PC-3 (cell line): ENCODE results near the gene UBE2D3. TPM values are rescaled to one million over a fixed set of nuclear protein-coding genes. Genes with fewer than 3 reads are reported as not detected.

ENCODE experiments used
- ATAC-seq: fragments of 200-7000 bp; cut with Tn5 transposase; 2 replicates; pipeline ENCODE4 v1.9.1; 2020; ENCODE audit warnings: mild to moderate bottlenecking, moderate library complexity
- BruUV-seq: library from RNA; stranded (reverse); fragments of 400-500 nt; replicated peaks from 2 replicates; lab custom pipeline; 2021; lab: Mats Ljungman, UMichigan
- CTCF ChIA-PET: fragments of 300-600 bp; sonication (Branson Sonifier 250); formaldehyde crosslinking; loops from one replicate; lab custom pipeline; 2022; ENCODE audit warnings: antibody characterized with exemption; lab: Charles Lee
- POLR2A ChIA-PET: fragments of 300-600 bp; sonication (Branson Sonifier 250); formaldehyde crosslinking; loops from one replicate; lab custom pipeline; 2022; ENCODE audit warnings: antibody characterized with exemption; ENCODE audit not compliant: unreplicated experiment; lab: Charles Lee
- DNase-seq: peaks from one replicate; pipeline ENCODE4 v3.0.0-alpha.2; 2015
- H2AFZ ChIP-seq: fragments of 300-600 bp; sonication (generic); 2 replicates; pipeline ENCODE4 v1.6.0; 2016; ENCODE audit warnings: antibody characterized with exemption, low read length
- H3F3A ChIP-seq: fragments of 300-600 bp; sonication (generic); one replicate; pipeline ENCODE4 v1.6.0; 2017; ENCODE audit warnings: antibody characterized with exemption, low read length, control low read depth, mild to moderate bottlenecking; ENCODE audit not compliant: unreplicated experiment
- H3K27ac ChIP-seq: fragments of 300-600 bp; sonication (generic); 2 replicates; pipeline ENCODE4 v1.5.1; 2016; ENCODE audit warnings: mild to moderate bottlenecking, low read length
- H3K27me3 ChIP-seq: fragments of 300-600 bp; sonication (generic); 2 replicates; pipeline ENCODE4 v1.6.1; 2016; ENCODE audit warnings: low read length, mixed read lengths
- H3K36me3 ChIP-seq: fragments of 300-600 bp; sonication (generic); 2 replicates; pipeline ENCODE4 v1.6.1; 2016; ENCODE audit warnings: low read depth, mixed run types, low read length, mixed read lengths
- H3K4me1 ChIP-seq: fragments of 300-600 bp; sonication (generic); 2 replicates; pipeline ENCODE4 v1.5.1; 2016; ENCODE audit warnings: low read length; ENCODE audit not compliant: insufficient read depth
- H3K4me2 ChIP-seq: fragments of 300-600 bp; sonication (generic); 2 replicates; pipeline ENCODE4 v1.6.0; 2016; ENCODE audit warnings: low read length
- H3K4me3 ChIP-seq: fragments of 300-600 bp; sonication (generic); 2 replicates; pipeline ENCODE4 v1.5.1; 2016; ENCODE audit warnings: mild to moderate bottlenecking, low read length, mixed read lengths
- H3K79me2 ChIP-seq: fragments of 300-600 bp; sonication (generic); 2 replicates; pipeline ENCODE4 v1.6.1; 2017; ENCODE audit warnings: low read length, mixed read lengths
- H3K9ac ChIP-seq: fragments of 300-600 bp; sonication (generic); 2 replicates; pipeline ENCODE4 v1.6.0; 2016; ENCODE audit warnings: mild to moderate bottlenecking, low read length
- H3K9me2 ChIP-seq: fragments of 300-600 bp; sonication (generic); replicated peaks from 2 replicates; pipeline ENCODE4 v1.6.1; 2016; ENCODE audit warnings: mixed run types, low read length, mixed read lengths
- H3K9me3 ChIP-seq: fragments of 300-600 bp; sonication (generic); 2 replicates; pipeline ENCODE4 v1.6.1; 2016; ENCODE audit warnings: low read length, mixed read lengths
- H4K20me1 ChIP-seq: fragments of 300-600 bp; sonication (generic); 2 replicates; pipeline ENCODE4 v1.6.1; 2016; ENCODE audit warnings: low read length, mixed read lengths
- CTCF ChIP-seq: fragments of 300-600 bp; sonication (generic); conservative IDR thresholded peaks from 2 replicates; pipeline ENCODE4 v1.5.1; 2017; ENCODE audit warnings: antibody characterized with exemption, low read depth, mild to moderate bottlenecking, low read length
- EZH2 ChIP-seq: fragments of 300-600 bp; sonication (generic); IDR thresholded peaks from one replicate; pipeline ENCODE4 v1.6.1; 2017; ENCODE audit warnings: antibody characterized with exemption, mild to moderate bottlenecking, low read length; ENCODE audit not compliant: unreplicated experiment
- EZH2phosphoT487 ChIP-seq: fragments of 300-600 bp; sonication (generic); IDR thresholded peaks from 2 replicates; pipeline ENCODE4 v1.6.1; 2018; ENCODE audit warnings: mild to moderate bottlenecking, antibody characterized with exemption, low read length, borderline replicate concordance
- intact Hi-C: fragments of 100-400 bp; cut with micrococcal nuclease; formaldehyde crosslinking; loops from 2 replicates; pipeline ENCODE4 v1.9.0; 2023
- total RNA-seq: library from RNA; depleted of rRNA; stranded (reverse); fragments of >200 nt; gene quantifications from 2 replicates; pipeline ENCODE4 v1.2.3, GENCODE V29; 2014

The UBE2D3 gene
- total RNA-seq, 1 experiment from 2014 or later, result 435 TPM

DNA sequence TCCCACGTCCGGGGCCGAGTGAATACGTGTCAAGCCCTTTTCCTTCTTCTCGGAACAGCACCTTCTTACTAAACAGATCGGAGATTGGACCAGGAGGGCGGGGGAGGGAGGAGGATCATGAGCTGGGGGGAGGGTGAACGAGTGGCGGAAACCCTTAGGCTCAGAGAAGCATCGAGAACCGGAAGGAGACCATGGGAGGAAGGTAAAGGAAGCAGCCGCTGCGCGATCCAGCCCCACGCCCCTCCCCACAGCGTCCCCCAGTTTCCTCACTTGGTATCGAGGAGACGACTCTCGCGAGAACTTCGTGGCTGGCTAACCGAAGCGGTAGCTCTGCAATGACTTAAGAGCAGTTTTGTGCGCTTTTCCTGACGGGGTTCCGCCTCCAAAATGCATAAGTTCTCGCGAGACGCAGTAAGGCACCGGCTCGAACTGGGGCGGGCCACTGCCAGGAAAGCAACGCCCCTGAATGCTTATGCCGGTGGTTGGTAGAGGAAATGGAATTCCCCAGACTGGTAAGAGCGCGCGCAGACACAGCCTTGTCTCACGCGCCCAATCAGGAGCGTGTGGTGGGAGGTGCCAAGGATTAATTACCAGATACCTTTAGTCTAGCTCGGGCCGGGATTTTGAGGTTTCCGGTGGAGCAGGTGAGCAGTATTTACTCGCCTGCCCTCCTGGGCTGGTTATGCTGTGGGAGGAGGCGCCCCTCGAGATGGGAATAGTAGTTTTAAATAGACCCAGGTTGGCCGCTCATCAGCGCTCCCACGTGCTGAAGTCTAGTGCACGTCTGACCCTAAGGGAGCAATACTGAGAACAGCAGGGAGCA, 534 bp upstream of the UBE2D3 start:
- Histone ChIP-seq H3K9me2 (no peaks in the 10 kb centered on the region), H3K36me3 (peaks cover 27% of the 10 kb centered on the region), H3K4me3 (peak overlapping the region; percentile 93), H3K79me2 (peaks cover 54% of the 10 kb centered on the region), H3F3A (no peaks in the 10 kb centered on the region), H3K27me3 (no peaks in the 10 kb centered on the region), H3K4me2 (peak overlapping the region; percentile 96), H4K20me1 (peaks cover 34% of the 10 kb centered on the region), H3K27ac (peak overlapping the region; percentile 99), H3K9ac (peak overlapping the region; percentile 100), H3K9me3 (no peaks in the 10 kb centered on the region), H3K4me1 (peaks cover 23% of the 10 kb centered on the region), H2AFZ (peak overlapping the region; percentile 83)
- ATAC-seq (peak; percentile 81), DNase-seq (peak; percentile 99)
- no TSS peak for BruUV-seq
- TF ChIP-seq CTCF (no peak), EZH2 (no peak), EZH2phosphoT487 (no peak)
- CTCF ChIA-PET, result interaction anchor here (0.8 to 1.2 kb wide), 2 partner anchors 41 to 207 kb away, joined by 3 to 4 read pairs; no protein-coding TSS in a partner anchor
- intact Hi-C loops, result loop anchor here (1.0 to 10.0 kb wide), 4 partner anchors 179 to 393 kb away; partner anchors contain the start of gene BDH2
- POLR2A ChIA-PET, result interaction anchor here (0.6 to 1.1 kb wide), 9 partner anchors 8 to 1455 kb away, joined by 3 to 24 read pairs (median 4); no protein-coding TSS in a partner anchor

- H3K9ac ChIP-seq, result peak overlapping the region; percentile 100
- peaks cover 26% of the 10 kb centered on the region for H3K4me1 ChIP-seq
- no peaks in the 10 kb centered on the region for H3K27me3 ChIP-seq
- intact Hi-C loops, result loop anchor here (10.0 kb wide), 2 partner anchors 269 to 391 kb away; partner anchors contain the start of gene BDH2
- BruUV-seq, result TSS peak; percentile 34
- peaks cover 50% of the 10 kb centered on the region for H4K20me1 ChIP-seq
- TF ChIP-seq EZH2phosphoT487, result no peak
- TF ChIP-seq CTCF, result no peak; the same call in 1 of the 2 replicates
- no peak for TF ChIP-seq EZH2
- peaks cover 70% of the 10 kb centered on the region for H3K79me2 ChIP-seq
- H3K36me3 ChIP-seq, result peaks cover 27% of the 10 kb centered on the region
- no peaks in the 10 kb centered on the region for H3K9me3 ChIP-seq
- peak overlapping the region; percentile 99 for H3K27ac ChIP-seq
- CTCF ChIA-PET, result interaction anchor here (0.5 to 0.6 kb wide), 2 partner anchors 36 to 205 kb away, joined by 3 read pairs; no protein-coding TSS in a partner anchor
- peak overlapping the region; percentile 96 for H3K4me2 ChIP-seq
- H3K9me2 ChIP-seq, result no peaks in the 10 kb centered on the region
- H3K4me3 ChIP-seq, result peak overlapping the region; percentile 93
- POLR2A ChIA-PET, result interaction anchor here (0.7 kb wide), 1 partner anchor 37 kb away, joined by 4 read pairs; no protein-coding TSS in a partner anchor
- no peak overlapping the region for H2AFZ ChIP-seq
- no peak for ATAC-seq
- no peaks in the 10 kb centered on the region for H3F3A ChIP-seq
- no peak for DNase-seq
Measured at GRCh38 chr4:102826105-102826889, 1.1 kb downstream of the UBE2D3 start.
